GM18861 (cell line): ENCODE measurements around the gene ICAM4.
"Not testable (repeated sequence)": the region's sequence is repeated elsewhere in the genome, so short reads cannot be mapped to it uniquely, and the experiment has no call there.

Experiments
- ATAC-seq: cut with Tn5 transposase; IDR thresholded peaks from one replicate; pipeline ENCODE4 v1.9.1; 2021; ENCODE audit not compliant: unreplicated experiment

ICAM4 gene

DNA sequence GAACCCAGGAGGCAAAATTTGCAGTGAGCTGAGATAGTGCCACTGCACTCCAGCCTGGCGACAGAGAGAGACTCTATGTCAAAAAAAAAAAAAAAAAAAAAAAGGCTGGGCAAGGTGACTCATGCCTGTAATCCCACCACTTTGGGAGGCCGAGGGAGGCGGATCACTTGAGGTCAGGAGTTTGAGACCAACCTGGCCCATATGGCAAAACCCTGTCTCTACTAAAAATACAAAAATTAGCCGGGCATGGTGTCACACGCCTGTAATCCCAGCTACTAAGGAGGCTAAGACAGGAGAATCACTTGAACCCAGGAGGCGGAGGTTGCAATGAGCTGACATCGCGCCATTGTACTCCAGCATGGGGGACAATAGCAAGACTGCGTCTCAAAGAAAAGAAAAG, 50.0 kb downstream of the ICAM4 start:
- not testable (repeated sequence) for ATAC-seq
